Stomach (tissue), 9 donors: Measurements from ENCODE around the gene PARP8. TPM values are rescaled to one million over a fixed set of nuclear protein-coding genes. Genes with fewer than 3 reads are reported as not detected.

Experiments
- DNase-seq, 2 donors: peaks; one replicate each; pipeline versions ENCODE4 v3.0.0 to v3.0.0-alpha.2; 2013 to 2019
- H3K27ac ChIP-seq, 5 donors: fragments of 200-600 bp in 4 of 5; sonication (generic) in 4 of 5; one replicate each; pipeline ENCODE4 v1.5.1; 2013 to 2019; ENCODE audit warnings: mild to moderate bottlenecking in 1 of 5, moderate library complexity in 1 of 5
- H3K27me3 ChIP-seq, 3 donors: fragments of 200-600 bp; sonication (generic); one replicate each; pipeline ENCODE4 v1.5.1; 2017 to 2019; ENCODE audit warnings: mixed run types in 1 of 3
- H3K36me3 ChIP-seq, 4 donors: fragments of 200-600 bp; sonication (generic); 1 replicate in 3 of 4; 2 replicates in 1 of 4; pipeline ENCODE4 v1.5.1; 2016 to 2019
- H3K4me1 ChIP-seq, 4 donors: fragments of 200-600 bp; sonication (generic); one replicate each; pipeline ENCODE4 v1.5.1; 2016 to 2019
- H3K4me3 ChIP-seq, 4 donors: fragments of 200-600 bp; sonication (generic) in 3 of 4; one replicate each; pipeline ENCODE4 v1.5.1; 2016 to 2019; ENCODE audit warnings: mild to moderate bottlenecking in 1 of 4
- H3K9me3 ChIP-seq, 4 donors: fragments of 200-600 bp; sonication (generic); one replicate each; pipeline ENCODE4 v1.5.1; 2016 to 2019
- EP300 ChIP-seq: sonication (generic); formaldehyde crosslinking; IDR thresholded peaks from one replicate; pipeline ENCODE4 v1.6.1; 2017; ENCODE audit warnings: antibody characterized with exemption
- POLR2A ChIP-seq, 4 donors: fragments of 450-650 bp; IDR thresholded peaks; one replicate each; pipeline ENCODE4 v1.6.1; 2016; ENCODE audit warnings: antibody characterized with exemption in 4 of 4, control low read depth in 2 of 4, mild to moderate bottlenecking in 1 of 4, moderate library complexity in 1 of 4
- POLR2AphosphoS5 ChIP-seq, 3 donors: sonication (generic); formaldehyde crosslinking; IDR thresholded peaks; one replicate each; pipeline ENCODE4 v1.6.1; 2016; ENCODE audit warnings: antibody characterized with exemption in 3 of 3
- WGBS, 5 donors: extraction: QIAGEN DNeasy Blood & Tissue Kit in 3 of 5; methylation state at CpG; one replicate each; pipeline versions ENCODE4 v1.1.5 to v1.1.7; 2013 to 2018; 5-methylcytosine and 5-hydroxymethylcytosine counted together
- intact Hi-C: fragments of 100-400 bp; cut with DNase I; formaldehyde crosslinking; loops from one replicate; pipeline ENCODE4 v1.15.1; 2023; ENCODE audit warnings: low total_unique reads
- polyA plus RNA-seq, 3 donors: library from polyadenylated mRNA; stranded (reverse); fragments of 200-250 nt; gene quantifications; one replicate each; pipeline ENCODE4 v1.2.3, GENCODE V29; 2013
- total RNA-seq, 5 donors: library from RNA; depleted of rRNA; stranded (reverse); fragments of >200 nt; gene quantifications; one replicate each; pipeline versions ENCODE4 v1.1.0 to v1.2.3, GENCODE V29; 2014 to 2016
- TF ChIP-seq, protein P1 (sequence below), 7 experiments: fragments of 450-650 bp in 4 of 7; fragments of 200-600 bp in 3 of 7; sonication (generic) in 3 of 7; IDR thresholded peaks; one replicate each; pipeline ENCODE4 v1.5.1; 2016 to 2019; ENCODE audit warnings: antibody characterized with exemption in 7 of 7, control low read depth in 2 of 7, mild to moderate bottlenecking in 1 of 7
- donor health status: healthy with polysubstance abuse.
- donor health status: Bipolar disorder and iron deficiency.
- donor health status: healthy.

PARP8 gene
- total and polyA plus RNA-seq, 8 donors = 6.7 to 54.2 (median 22.4) TPM

DNA sequence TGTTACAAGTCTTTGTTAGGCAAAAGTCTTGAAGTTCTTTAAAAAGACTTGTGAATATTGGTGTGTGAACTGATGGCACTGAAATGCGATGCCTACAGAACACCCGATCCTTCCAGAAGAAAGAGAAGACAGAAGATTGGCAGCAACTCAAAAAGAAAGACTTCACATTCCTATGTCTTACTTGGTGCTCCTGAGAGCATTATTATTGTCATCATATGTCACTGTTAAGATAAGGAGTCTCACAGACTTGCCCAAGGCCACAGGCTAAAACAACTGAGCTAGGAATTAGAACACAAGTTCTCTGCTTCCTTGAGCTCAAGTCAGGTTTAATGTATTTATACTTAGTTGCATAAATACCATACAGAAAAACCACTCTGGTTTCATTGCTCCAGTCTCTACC lies 198.0 kb downstream of the PARP8 start:
- Histone ChIP-seq H3K4me3 (no peak overlapping the region), H3K9me3 (no peaks in the 10 kb centered on the region), H3K36me3 (no peaks in the 10 kb centered on the region), H3K4me1 (no peaks in the 10 kb centered on the region), H3K27me3 (no peaks in the 10 kb centered on the region), H3K27ac (no peak overlapping the region)
- TF ChIP-seq POLR2A (IDR thresholded peaks at IDR 0.05) = no peak
- no peak for TF ChIP-seq EP300
- TF ChIP-seq, protein P1, sequence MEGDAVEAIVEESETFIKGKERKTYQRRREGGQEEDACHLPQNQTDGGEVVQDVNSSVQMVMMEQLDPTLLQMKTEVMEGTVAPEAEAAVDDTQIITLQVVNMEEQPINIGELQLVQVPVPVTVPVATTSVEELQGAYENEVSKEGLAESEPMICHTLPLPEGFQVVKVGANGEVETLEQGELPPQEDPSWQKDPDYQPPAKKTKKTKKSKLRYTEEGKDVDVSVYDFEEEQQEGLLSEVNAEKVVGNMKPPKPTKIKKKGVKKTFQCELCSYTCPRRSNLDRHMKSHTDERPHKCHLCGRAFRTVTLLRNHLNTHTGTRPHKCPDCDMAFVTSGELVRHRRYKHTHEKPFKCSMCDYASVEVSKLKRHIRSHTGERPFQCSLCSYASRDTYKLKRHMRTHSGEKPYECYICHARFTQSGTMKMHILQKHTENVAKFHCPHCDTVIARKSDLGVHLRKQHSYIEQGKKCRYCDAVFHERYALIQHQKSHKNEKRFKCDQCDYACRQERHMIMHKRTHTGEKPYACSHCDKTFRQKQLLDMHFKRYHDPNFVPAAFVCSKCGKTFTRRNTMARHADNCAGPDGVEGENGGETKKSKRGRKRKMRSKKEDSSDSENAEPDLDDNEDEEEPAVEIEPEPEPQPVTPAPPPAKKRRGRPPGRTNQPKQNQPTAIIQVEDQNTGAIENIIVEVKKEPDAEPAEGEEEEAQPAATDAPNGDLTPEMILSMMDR (IDR thresholded peaks at IDR 0.05) = no peak
- no peak for TF ChIP-seq POLR2AphosphoS5 (IDR thresholded peaks at IDR 0.05)
- DNase-seq = no peak
- 38 to 90% (median 78%) methylated on average over 2 of the region's 2 CpGs for WGBS, 5 donors
- intact Hi-C loops = no loop called here

DNA sequence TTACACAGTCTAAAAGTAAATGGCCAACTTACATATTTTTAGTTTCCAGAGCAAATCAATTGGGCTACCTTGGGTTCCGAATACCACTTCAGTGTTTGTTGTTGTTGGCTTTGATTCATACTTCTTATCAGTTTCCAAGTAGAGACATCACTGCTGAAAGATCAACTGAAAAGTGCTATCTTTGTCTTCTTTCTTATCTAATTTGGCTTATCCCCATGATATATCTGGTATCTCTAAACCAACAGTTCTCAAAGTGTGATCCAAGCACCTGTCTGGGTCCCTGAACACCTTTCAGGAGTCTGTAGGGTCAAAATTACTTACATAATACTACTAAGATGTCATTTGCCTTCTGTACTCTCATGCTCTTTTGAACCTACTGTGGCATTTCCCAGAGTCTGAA lies 200.0 kb downstream of the PARP8 start:
- Histone ChIP-seq H3K4me1 (no peaks in the 10 kb centered on the region), H3K9me3 (no peaks in the 10 kb centered on the region), H3K27me3 (no peaks in the 10 kb centered on the region), H3K4me3 (no peak overlapping the region), H3K36me3 (no peaks in the 10 kb centered on the region), H3K27ac (no peak overlapping the region)
- 36 to 59% (median 43%) methylated on average over 1 of the region's 1 CpG for WGBS, 5 donors
- TF ChIP-seq, protein P1 (IDR thresholded peaks at IDR 0.05) = no peak
- TF ChIP-seq POLR2A (IDR thresholded peaks at IDR 0.05) (no peak), EP300 (no peak), POLR2AphosphoS5 (IDR thresholded peaks at IDR 0.05) (no peak)
- intact Hi-C loops = no loop called here
- DNase-seq = no peak

DNA sequence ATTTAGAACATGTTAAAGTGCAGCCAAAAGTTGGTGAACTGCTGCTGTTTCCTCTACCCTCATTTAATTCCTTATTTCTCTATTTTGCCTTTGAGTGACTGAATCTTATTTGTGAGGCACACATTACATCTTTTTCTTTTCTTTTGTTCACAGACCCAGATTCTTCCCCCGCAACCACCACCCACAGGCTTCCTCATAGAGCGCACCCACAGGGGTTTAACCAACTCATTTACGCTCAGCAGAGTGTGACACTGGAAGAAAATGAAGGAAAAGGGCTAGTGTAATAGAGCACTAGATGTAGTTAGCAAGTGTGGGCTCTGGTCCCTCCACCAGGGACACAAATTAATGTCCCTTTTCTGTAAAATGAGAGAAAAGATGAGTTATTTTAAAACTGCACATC lies 200.7 kb downstream of the PARP8 start:
- WGBS, 5 donors = 71 to 95% (median 88%) methylated on average over 3 of the region's 3 CpGs
- TF ChIP-seq POLR2A (IDR thresholded peaks at IDR 0.05) = no peak
- no peak for TF ChIP-seq POLR2AphosphoS5 (IDR thresholded peaks at IDR 0.05)
- TF ChIP-seq, protein P1 (IDR thresholded peaks at IDR 0.05) = no peak
- no peak for TF ChIP-seq EP300
- no peak overlapping the region for H3K4me3 ChIP-seq

DNA sequence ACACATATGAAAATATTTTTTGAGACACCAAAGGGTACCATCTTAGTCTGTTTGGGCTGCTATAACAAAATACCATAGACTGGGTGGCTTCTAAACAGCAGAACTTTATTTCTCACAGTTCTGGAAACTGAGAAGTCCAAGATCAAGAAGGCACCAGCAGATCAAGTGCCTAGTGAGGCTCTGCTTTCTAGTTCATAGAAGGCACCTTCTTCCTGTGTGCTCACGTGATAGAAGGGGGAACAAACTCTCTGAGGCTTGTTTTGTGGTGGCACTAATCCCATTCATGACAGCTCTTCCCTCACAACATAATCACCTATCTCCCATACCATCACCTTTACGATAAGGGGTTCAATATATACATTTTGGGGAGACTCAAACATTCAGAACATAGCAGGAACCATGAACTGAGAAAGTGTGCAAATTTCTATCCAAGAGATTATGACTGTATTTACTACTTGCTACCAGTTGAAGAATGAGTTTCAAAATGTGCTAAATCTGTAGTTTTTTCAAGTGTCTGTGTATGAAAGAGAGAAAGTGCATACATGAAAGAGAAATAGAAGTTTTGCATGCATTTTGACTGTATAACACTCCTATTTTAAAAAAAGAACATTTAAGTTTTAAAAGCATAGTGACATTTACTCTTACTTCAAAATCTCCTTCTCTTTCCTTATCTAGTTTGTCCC lies 207.3 kb downstream of the PARP8 start:
- Histone ChIP-seq H3K27ac (no peak overlapping the region), H3K9me3 (no peaks in the 10 kb centered on the region), H3K36me3 (no peaks in the 10 kb centered on the region), H3K4me3 (no peak overlapping the region), H3K27me3 (no peaks in the 10 kb centered on the region), H3K4me1 (no peaks in the 10 kb centered on the region)
- 56 to 71% (median 67%) methylated on average over 2 of the region's 2 CpGs for WGBS, 5 donors
- intact Hi-C loops = no loop called here
- no peak for TF ChIP-seq EP300
- no peak for TF ChIP-seq POLR2A (IDR thresholded peaks at IDR 0.05)
- TF ChIP-seq POLR2AphosphoS5 (IDR thresholded peaks at IDR 0.05) = no peak
- TF ChIP-seq, protein P1 (IDR thresholded peaks at IDR 0.05) = no peak
- no peak for DNase-seq

More for the DNA sequence above, 200.7 kb downstream of the PARP8 start:
- Histone ChIP-seq H3K9me3 (no peaks in the 10 kb centered on the region), H3K4me1 (no peaks in the 10 kb centered on the region), H3K27me3 (no peaks in the 10 kb centered on the region), H3K36me3 (no peaks in the 10 kb centered on the region), H3K27ac (no peak overlapping the region)
- no peak for DNase-seq
- intact Hi-C loops = no loop called here
